HUDEP-2 (cell line): Measurements from ENCODE around the gene CPEB2.

Experiments used
- DNase-seq, 76 experiments: peaks; one replicate each; lab custom pipeline; 2025; ENCODE audit not compliant: unreplicated experiment in 76 of 76; lab: John Stamatoyannopoulos, UW

Gene CPEB2

GRCh38 chr4:15109600-15109999, 107.3 kb downstream of the CPEB2 start:
- no peak for DNase-seq

DNA sequence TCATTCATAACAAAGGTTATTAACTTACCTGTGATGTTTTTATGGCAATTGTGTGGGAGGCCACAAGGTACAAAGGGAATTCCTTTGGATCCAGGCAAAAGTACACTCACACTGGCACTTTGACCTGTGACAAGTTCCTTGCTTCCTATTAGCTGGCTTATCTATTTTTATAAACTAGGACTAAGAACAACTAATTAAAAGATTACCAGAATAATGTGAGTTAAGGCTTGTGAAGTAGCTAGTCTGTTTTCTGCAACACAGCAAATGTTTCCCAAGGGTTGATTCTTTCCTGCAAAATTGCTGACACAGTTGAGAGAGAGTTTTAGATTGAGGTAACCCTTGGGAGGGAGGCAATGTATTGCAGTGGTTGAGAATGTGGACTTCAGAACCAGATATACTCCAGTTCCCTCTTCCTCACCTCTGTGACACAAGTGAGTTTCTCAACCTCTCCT, 107.9 kb downstream of the CPEB2 start:
- DNase-seq, result no peak

GRCh38 chr4:15116509-15117079, 114.3 kb downstream of the CPEB2 start:
- DNase-seq, result no peak

- no peak for DNase-seq
These were observed 115.1 kb downstream of the CPEB2 start for GRCh38 chr4:15117270-15117946.

DNA sequence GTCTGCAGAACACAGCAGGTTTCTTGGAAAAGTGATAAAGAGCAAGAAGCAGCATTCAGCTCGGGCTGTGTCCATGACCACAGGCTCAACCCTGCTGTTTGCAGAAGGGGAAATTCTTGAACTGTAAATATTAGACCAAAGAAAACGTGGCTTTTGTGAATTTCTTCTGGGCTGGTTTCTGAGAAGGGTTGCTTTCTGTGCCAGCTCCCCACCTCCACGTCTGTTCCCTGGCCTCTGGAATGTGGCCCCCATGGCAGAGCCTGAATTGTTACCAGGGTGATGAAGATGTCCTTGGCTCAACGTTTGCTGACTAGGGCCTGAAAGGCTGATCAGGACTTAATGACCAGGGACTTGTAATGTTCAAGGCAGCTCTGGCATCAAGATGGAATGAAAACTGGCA, 116.0 kb downstream of the CPEB2 start:
- DNase-seq, result no peak
